Astrocyte (in vitro differentiated cells and primary cell): ENCODE measurements around the gene MTMR12. TPM values are rescaled to one million over a fixed set of nuclear protein-coding genes. Genes with fewer than 3 reads are reported as not detected.

ENCODE experiments used
- DNase-seq: peaks from one replicate; pipeline ENCODE4 v3.0.0-alpha.2; 2010; ENCODE audit warnings: low read depth
- FAIRE-seq: peaks from 2 replicates; lab custom pipeline; 2011; peaks lifted over from hg19 to GRCh38; lab: Jason Lieb, UNC
- H2AFZ ChIP-seq: 2 replicates; pipeline ENCODE4 v1.6.0; 2012; ENCODE audit warnings: low read depth, low read length, inconsistent platforms
- H3K27ac ChIP-seq: 2 replicates; pipeline ENCODE4 v1.5.1; 2011; ENCODE audit warnings: low read depth, low read length, inconsistent platforms
- H3K27me3 ChIP-seq: 2 replicates; pipeline ENCODE4 v1.6.0; 2011; ENCODE audit warnings: low read length, inconsistent platforms; ENCODE audit not compliant: insufficient read depth
- H3K36me3 ChIP-seq: 2 replicates; pipeline ENCODE4 v1.5.1; 2011; ENCODE audit warnings: low read length, inconsistent platforms; ENCODE audit not compliant: insufficient read depth
- H3K4me1 ChIP-seq: 2 replicates; pipeline ENCODE4 v1.5.1; 2011; ENCODE audit warnings: low read length, inconsistent platforms; ENCODE audit not compliant: insufficient read depth
- H3K4me2 ChIP-seq: 2 replicates; pipeline ENCODE4 v1.6.0; 2012; ENCODE audit warnings: low read length, inconsistent platforms
- H3K4me3 ChIP-seq: 2 replicates; pipeline ENCODE4 v1.5.1; 2011; ENCODE audit warnings: low read depth, mild to moderate bottlenecking, low read length, inconsistent platforms; ENCODE audit not compliant: insufficient read depth
- H3K79me2 ChIP-seq: 2 replicates; pipeline ENCODE4 v1.6.0; 2012; ENCODE audit warnings: mild to moderate bottlenecking, low read length, inconsistent platforms; ENCODE audit not compliant: insufficient read depth
- H3K9ac ChIP-seq: 2 replicates; pipeline ENCODE4 v1.6.0; 2012; ENCODE audit warnings: mild to moderate bottlenecking, low read length, inconsistent platforms
- H3K9me3 ChIP-seq: 2 replicates; pipeline ENCODE4 v1.5.1; 2012; ENCODE audit warnings: low read depth, mild to moderate bottlenecking, low read length, inconsistent platforms; ENCODE audit not compliant: insufficient read depth
- H4K20me1 ChIP-seq: 2 replicates; pipeline ENCODE4 v1.6.0; 2012; ENCODE audit warnings: low read length, inconsistent platforms; ENCODE audit not compliant: insufficient read depth
- H3K27ac Mint-ChIP-seq: one replicate; pipeline ENCODE4 v1.8.0; 2021; ENCODE audit warnings: mild to moderate bottlenecking, mixed read lengths; ENCODE audit not compliant: unreplicated experiment
- H3K27me3 Mint-ChIP-seq: one replicate; pipeline ENCODE4 v1.8.0; 2021; ENCODE audit warnings: low read depth, mixed read lengths; ENCODE audit not compliant: unreplicated experiment
- H3K36me3 Mint-ChIP-seq: one replicate; pipeline ENCODE4 v1.8.0; 2021; ENCODE audit warnings: low read depth, mixed read lengths; ENCODE audit not compliant: unreplicated experiment
- H3K4me1 Mint-ChIP-seq: one replicate; pipeline ENCODE4 v1.8.0; 2021; ENCODE audit warnings: low read depth, mixed read lengths; ENCODE audit not compliant: unreplicated experiment
- H3K4me3 Mint-ChIP-seq: one replicate; pipeline ENCODE4 v1.8.0; 2021; ENCODE audit warnings: mild to moderate bottlenecking, moderate library complexity, mixed read lengths; ENCODE audit not compliant: unreplicated experiment
- H3K9me3 Mint-ChIP-seq: one replicate; pipeline ENCODE4 v1.8.0; 2021; ENCODE audit warnings: mild to moderate bottlenecking, mixed read lengths; ENCODE audit not compliant: unreplicated experiment
- EZH2 ChIP-seq: IDR thresholded peaks from 2 replicates; pipeline ENCODE4 v1.6.1; 2012; ENCODE audit warnings: mild to moderate bottlenecking, low read length, inconsistent platforms; ENCODE audit not compliant: insufficient read depth
- total RNA-seq: library from RNA; stranded (reverse); gene quantifications from 2 replicates; pipeline ENCODE4 v1.2.1, GENCODE V29; 2021
- TF ChIP-seq, protein P1 (sequence below): IDR thresholded peaks from 2 replicates; pipeline ENCODE4 v1.5.1; 2011; ENCODE audit warnings: low read depth, mild to moderate bottlenecking, inconsistent platforms, low read length, moderate library complexity; ENCODE audit not compliant: insufficient read depth

MTMR12 gene
- total RNA-seq, 1 donor from 2014 or later, result 23.1 TPM

DNA sequence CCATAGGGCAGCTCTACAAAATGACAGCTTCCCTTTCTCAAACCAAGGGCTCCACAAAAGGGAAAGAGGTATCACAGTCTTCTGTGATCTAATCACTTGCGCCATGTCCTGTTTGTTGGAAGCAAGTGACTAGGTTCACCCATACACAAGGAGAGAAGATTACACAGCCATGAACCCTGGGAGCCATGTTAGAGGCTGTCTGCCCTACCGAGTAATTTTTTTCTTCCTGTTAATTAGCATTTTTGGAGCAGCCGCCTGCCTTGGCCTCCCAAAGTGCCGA, 105.4 kb downstream of the MTMR12 start:
- Mint-ChIP-seq H3K27ac (no peak overlapping the region), H3K4me1 (no peaks in the 10 kb centered on the region)

DNA sequence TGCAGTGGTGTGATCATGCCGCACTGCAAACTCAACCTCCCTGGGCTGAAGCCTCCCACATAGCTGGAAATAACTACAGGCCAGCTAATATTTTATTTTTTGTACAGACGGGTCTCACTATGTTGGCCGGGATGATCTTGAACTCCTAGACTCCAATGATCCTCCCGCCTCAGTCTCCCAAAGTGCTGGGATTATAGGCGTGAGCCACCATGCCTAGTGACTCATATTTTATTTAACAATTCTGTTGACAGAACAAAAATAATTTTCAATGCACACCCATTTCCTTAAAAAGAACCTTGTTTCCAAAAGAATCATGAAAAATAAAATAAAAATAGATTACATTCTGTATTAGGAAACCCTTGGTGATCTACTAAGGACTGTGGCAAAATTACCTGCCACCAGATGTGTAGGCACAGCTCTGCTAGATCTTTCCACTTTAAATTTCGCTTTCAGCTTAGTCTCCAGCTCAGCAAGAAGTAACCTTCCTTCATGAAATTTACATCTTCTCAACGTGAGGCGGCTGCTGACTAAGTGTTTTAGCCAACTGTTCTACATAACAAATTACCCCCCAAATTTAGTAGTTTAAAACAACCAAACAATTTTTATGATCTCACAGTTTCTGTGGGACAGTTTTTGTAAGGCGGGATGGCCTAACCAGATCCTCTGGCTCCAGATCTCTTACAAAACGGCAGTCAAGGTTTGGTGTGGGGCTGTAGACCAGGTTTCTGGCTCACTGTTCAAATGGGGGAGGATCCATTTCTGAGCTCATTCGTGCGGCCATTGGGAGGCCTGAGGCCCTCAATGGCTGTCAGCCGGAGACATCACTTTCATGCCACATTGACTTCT, 106.0 kb downstream of the MTMR12 start:
- Histone ChIP-seq H3K79me2 (no peaks in the 10 kb centered on the region), H2AFZ (no peak overlapping the region), H3K9ac (no peak overlapping the region), H3K9me3 (no peaks in the 10 kb centered on the region), H3K36me3 (no peaks in the 10 kb centered on the region), H3K4me2 (no peak overlapping the region), H3K27ac (no peak overlapping the region), H3K27me3 (no peaks in the 10 kb centered on the region), H4K20me1 (no peaks in the 10 kb centered on the region), H3K4me3 (no peak overlapping the region), H3K4me1 (no peaks in the 10 kb centered on the region)
- H3K4me3 Mint-ChIP-seq, result no peak overlapping the region
- no peak for FAIRE-seq
- no peaks in the 10 kb centered on the region for H3K36me3 Mint-ChIP-seq
- H3K4me1 Mint-ChIP-seq, result no peaks in the 10 kb centered on the region
- H3K9me3 Mint-ChIP-seq, result no peaks in the 10 kb centered on the region
- H3K27ac Mint-ChIP-seq, result no peak overlapping the region
- peaks cover 7% of the 10 kb centered on the region for H3K27me3 Mint-ChIP-seq
- TF ChIP-seq, protein P1, sequence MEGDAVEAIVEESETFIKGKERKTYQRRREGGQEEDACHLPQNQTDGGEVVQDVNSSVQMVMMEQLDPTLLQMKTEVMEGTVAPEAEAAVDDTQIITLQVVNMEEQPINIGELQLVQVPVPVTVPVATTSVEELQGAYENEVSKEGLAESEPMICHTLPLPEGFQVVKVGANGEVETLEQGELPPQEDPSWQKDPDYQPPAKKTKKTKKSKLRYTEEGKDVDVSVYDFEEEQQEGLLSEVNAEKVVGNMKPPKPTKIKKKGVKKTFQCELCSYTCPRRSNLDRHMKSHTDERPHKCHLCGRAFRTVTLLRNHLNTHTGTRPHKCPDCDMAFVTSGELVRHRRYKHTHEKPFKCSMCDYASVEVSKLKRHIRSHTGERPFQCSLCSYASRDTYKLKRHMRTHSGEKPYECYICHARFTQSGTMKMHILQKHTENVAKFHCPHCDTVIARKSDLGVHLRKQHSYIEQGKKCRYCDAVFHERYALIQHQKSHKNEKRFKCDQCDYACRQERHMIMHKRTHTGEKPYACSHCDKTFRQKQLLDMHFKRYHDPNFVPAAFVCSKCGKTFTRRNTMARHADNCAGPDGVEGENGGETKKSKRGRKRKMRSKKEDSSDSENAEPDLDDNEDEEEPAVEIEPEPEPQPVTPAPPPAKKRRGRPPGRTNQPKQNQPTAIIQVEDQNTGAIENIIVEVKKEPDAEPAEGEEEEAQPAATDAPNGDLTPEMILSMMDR, result no peak
- no peak for TF ChIP-seq EZH2
- DNase-seq, result no peak

More for the DNA sequence above, 105.4 kb downstream of the MTMR12 start:
- DNase-seq (no peak), FAIRE-seq (no peak)
- H3K4me1 ChIP-seq, result no peaks in the 10 kb centered on the region
- no peak overlapping the region for H3K27ac ChIP-seq
- no peaks in the 10 kb centered on the region for H3K36me3 Mint-ChIP-seq
- TF ChIP-seq EZH2, result no peak
- TF ChIP-seq, protein P1, result no peak
- H3K79me2 ChIP-seq, result no peaks in the 10 kb centered on the region
- no peak overlapping the region for H3K4me3 ChIP-seq
- H2AFZ ChIP-seq, result no peak overlapping the region
- no peaks in the 10 kb centered on the region for H3K9me3 Mint-ChIP-seq
- H3K27me3 Mint-ChIP-seq, result peaks cover 7% of the 10 kb centered on the region
- H3K9ac ChIP-seq, result no peak overlapping the region
- H3K4me3 Mint-ChIP-seq, result no peak overlapping the region
- no peak overlapping the region for H3K4me2 ChIP-seq
- H3K36me3 ChIP-seq, result no peaks in the 10 kb centered on the region
- no peaks in the 10 kb centered on the region for H3K9me3 ChIP-seq
- H4K20me1 ChIP-seq, result no peaks in the 10 kb centered on the region
- H3K27me3 ChIP-seq, result no peaks in the 10 kb centered on the region

DNA sequence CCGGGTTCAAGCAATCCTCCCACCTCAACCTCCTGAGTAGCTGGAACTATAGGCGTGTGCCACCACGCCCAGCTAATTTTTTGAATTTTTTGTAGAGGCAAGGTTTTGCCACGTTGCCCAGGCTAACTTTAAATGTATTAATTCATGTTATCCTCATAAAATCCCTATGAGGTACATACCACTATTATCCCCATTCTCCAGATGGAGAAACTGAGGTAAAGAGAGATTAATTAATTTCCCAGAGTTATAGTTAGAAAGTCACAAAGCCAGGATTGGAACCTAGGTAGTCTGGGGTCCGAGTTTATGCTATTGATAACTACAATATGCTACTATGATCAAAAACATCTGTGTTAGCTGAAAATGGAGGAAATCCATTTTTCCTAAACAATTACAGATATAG, 106.7 kb downstream of the MTMR12 start:
- no peaks in the 10 kb centered on the region for H3K4me1 ChIP-seq
- Mint-ChIP-seq H3K27me3 (peaks cover 7% of the 10 kb centered on the region), H3K9me3 (no peaks in the 10 kb centered on the region), H3K4me1 (no peaks in the 10 kb centered on the region), H3K36me3 (no peaks in the 10 kb centered on the region), H3K27ac (no peak overlapping the region), H3K4me3 (no peak overlapping the region)
- H3K27me3 ChIP-seq, result no peaks in the 10 kb centered on the region
- H3K9ac ChIP-seq, result no peak overlapping the region
- TF ChIP-seq EZH2, result no peak
- TF ChIP-seq, protein P1, result no peak
- no peaks in the 10 kb centered on the region for H3K36me3 ChIP-seq
- H3K9me3 ChIP-seq, result no peaks in the 10 kb centered on the region
- FAIRE-seq (no peak), DNase-seq (no peak)
- no peak overlapping the region for H3K4me2 ChIP-seq
- no peak overlapping the region for H3K4me3 ChIP-seq
- H2AFZ ChIP-seq, result no peak overlapping the region
- no peaks in the 10 kb centered on the region for H4K20me1 ChIP-seq
- no peak overlapping the region for H3K27ac ChIP-seq
- H3K79me2 ChIP-seq, result no peaks in the 10 kb centered on the region
